ENCODE data around the gene AR.

DNA sequence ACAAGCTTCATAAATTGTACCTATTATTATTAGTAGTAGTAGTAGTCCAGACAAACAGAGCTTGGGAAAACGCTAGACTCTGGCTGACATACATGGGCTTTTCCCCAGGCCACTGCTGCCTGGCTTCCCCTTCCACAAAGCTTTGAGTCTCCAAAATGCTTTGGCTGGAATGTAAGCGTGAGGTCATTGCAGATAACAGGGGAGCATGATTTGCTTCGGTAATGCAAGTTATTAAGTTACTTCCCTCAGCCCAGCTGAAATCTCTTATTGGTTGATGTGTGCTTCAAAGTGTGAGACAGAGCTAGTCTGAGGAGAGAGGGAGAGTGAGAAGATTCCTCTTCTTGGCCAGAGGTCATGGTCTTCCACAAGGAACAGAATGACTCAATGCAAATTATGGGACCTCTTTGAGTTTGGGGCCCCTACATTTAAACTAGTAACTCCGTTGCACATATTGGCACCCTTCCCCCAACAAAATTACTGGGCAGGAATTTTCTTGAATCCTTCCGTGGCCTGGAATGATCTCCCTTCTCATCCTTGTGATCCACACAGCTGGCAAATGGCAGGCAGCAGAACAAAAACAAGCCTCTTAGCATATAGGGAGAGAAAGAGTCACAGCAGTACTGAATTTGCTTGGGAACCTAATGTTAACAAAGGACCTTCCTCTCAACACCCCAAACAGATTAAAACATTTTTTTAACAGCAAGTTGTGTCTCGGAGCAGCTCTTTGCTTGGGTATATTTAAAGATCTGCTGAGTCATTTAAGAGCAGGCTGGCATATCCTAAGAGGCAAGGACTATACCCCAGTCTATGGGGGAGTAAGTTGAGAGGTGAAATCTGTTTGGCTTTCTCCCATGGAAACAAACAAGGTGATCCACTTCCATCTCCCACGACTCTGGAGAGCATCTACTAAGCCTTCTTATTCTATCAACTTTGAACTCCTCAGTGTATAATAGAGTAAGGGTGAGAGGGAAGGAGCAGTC is 19.9 kb downstream of the AR start:
- TF ChIP-seq EZH2 (IDR thresholded peaks at IDR 0.05; ENCODE audit: borderline replicate concordance, insufficient read depth, low read depth, low read length, poor library complexity, severe bottlenecking) = no peak
- TF ChIP-seq, protein P1, sequence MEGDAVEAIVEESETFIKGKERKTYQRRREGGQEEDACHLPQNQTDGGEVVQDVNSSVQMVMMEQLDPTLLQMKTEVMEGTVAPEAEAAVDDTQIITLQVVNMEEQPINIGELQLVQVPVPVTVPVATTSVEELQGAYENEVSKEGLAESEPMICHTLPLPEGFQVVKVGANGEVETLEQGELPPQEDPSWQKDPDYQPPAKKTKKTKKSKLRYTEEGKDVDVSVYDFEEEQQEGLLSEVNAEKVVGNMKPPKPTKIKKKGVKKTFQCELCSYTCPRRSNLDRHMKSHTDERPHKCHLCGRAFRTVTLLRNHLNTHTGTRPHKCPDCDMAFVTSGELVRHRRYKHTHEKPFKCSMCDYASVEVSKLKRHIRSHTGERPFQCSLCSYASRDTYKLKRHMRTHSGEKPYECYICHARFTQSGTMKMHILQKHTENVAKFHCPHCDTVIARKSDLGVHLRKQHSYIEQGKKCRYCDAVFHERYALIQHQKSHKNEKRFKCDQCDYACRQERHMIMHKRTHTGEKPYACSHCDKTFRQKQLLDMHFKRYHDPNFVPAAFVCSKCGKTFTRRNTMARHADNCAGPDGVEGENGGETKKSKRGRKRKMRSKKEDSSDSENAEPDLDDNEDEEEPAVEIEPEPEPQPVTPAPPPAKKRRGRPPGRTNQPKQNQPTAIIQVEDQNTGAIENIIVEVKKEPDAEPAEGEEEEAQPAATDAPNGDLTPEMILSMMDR (IDR thresholded peaks at IDR 0.05) = no peak

All from B cell (primary cell).